Astrocyte (in vitro differentiated cells and primary cell): ENCODE data around the gene BATF3.

Source experiments
- EZH2 ChIP-seq: IDR thresholded peaks from 2 replicates; pipeline ENCODE4 v1.6.1; 2012; ENCODE audit warnings: mild to moderate bottlenecking, low read length, inconsistent platforms; ENCODE audit not compliant: insufficient read depth
- TF ChIP-seq, protein P1 (sequence below): IDR thresholded peaks from 2 replicates; pipeline ENCODE4 v1.5.1; 2011; ENCODE audit warnings: low read depth, mild to moderate bottlenecking, inconsistent platforms, low read length, moderate library complexity; ENCODE audit not compliant: insufficient read depth

DNA sequence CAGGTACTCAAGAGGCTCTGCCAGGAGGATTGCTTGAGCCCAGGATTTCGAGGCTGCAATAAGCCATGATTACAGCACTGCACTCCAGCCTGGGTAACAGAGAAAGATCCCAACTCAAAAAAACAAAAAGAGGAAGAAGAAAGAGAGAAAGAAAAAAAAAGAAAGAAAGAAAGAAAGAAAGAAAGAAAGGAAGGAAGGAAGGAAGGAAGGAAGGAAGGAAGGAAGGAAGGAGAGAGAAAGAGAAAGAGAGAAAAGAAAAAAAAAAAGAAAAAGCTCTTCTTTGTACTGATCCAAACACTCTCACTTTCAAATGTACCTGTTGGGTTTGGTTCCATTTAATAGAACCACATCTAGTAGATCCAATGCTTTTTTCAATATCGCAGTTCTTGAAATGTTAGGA is 11.8 kb downstream of the BATF3 start:
- TF ChIP-seq, protein P1, sequence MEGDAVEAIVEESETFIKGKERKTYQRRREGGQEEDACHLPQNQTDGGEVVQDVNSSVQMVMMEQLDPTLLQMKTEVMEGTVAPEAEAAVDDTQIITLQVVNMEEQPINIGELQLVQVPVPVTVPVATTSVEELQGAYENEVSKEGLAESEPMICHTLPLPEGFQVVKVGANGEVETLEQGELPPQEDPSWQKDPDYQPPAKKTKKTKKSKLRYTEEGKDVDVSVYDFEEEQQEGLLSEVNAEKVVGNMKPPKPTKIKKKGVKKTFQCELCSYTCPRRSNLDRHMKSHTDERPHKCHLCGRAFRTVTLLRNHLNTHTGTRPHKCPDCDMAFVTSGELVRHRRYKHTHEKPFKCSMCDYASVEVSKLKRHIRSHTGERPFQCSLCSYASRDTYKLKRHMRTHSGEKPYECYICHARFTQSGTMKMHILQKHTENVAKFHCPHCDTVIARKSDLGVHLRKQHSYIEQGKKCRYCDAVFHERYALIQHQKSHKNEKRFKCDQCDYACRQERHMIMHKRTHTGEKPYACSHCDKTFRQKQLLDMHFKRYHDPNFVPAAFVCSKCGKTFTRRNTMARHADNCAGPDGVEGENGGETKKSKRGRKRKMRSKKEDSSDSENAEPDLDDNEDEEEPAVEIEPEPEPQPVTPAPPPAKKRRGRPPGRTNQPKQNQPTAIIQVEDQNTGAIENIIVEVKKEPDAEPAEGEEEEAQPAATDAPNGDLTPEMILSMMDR = no peak
- no peak for TF ChIP-seq EZH2
